ENCODE results near the gene GPI. TPM values are rescaled to one million over a fixed set of nuclear protein-coding genes. Genes with fewer than 3 reads are reported as not detected.

The GPI gene
- total RNA-seq, 2 experiments from 2014 or later, result 111 to 218 TPM

DNA sequence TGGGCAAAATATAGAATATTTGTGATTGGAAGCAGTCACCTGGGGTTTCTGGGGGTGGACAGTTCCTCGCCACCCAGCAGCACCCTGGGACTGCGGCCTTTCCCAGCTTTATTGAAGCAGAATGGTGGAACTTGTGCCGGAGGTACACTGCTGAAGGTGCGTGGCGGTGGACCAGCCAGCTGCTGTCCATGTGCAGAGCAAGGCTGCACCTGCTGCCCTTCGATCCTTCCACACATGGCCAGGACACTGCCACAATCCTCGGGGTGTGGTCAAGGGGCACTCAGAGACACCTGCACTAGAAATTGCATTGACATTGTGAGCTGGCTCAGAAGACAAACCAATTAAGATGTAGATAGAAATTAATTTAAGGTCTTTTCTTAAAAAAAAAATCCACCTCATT is 11.4 kb upstream of the GPI start:
- TF ChIP-seq, protein P1, sequence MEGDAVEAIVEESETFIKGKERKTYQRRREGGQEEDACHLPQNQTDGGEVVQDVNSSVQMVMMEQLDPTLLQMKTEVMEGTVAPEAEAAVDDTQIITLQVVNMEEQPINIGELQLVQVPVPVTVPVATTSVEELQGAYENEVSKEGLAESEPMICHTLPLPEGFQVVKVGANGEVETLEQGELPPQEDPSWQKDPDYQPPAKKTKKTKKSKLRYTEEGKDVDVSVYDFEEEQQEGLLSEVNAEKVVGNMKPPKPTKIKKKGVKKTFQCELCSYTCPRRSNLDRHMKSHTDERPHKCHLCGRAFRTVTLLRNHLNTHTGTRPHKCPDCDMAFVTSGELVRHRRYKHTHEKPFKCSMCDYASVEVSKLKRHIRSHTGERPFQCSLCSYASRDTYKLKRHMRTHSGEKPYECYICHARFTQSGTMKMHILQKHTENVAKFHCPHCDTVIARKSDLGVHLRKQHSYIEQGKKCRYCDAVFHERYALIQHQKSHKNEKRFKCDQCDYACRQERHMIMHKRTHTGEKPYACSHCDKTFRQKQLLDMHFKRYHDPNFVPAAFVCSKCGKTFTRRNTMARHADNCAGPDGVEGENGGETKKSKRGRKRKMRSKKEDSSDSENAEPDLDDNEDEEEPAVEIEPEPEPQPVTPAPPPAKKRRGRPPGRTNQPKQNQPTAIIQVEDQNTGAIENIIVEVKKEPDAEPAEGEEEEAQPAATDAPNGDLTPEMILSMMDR (conservative IDR thresholded peaks at IDR 0.05; ENCODE audit: low read length), result no peak
- TF ChIP-seq EZH2phosphoT487 (IDR thresholded peaks at IDR 0.05; ENCODE audit: borderline replicate concordance, low read depth, low read length), result no peak
- no TSS peak for BruUV-seq (replicated peaks)
- H3K9me3 ChIP-seq (ENCODE audit: low read length), result no peaks in the 10 kb centered on the region
- peaks cover 2% of the 10 kb centered on the region for H3K4me1 ChIP-seq (ENCODE audit: insufficient read depth, low read length, poor library complexity, severe bottlenecking)
- H3K9me2 ChIP-seq (ENCODE audit: insufficient read depth, low read length), result no peaks in the 10 kb centered on the region
- no peak overlapping the region for H3K4me3 ChIP-seq (ENCODE audit: low read depth, low read length, poor library complexity, severe bottlenecking)
- no peak overlapping the region for H3K4me2 ChIP-seq (ENCODE audit: low read length)
- no peak overlapping the region for H2AFZ ChIP-seq (ENCODE audit: low read length)
- POLR2A ChIA-PET, result interaction anchor here (0.5 to 0.8 kb wide), 2 partner anchors 58 to 1966 kb away, joined by 3 read pairs; no protein-coding TSS in a partner anchor
- no peak overlapping the region for H3K27ac ChIP-seq (ENCODE audit: low read depth, low read length, poor library complexity, severe bottlenecking)
- H3K79me2 ChIP-seq (ENCODE audit: insufficient read depth, low read depth, low read length), result no peaks in the 10 kb centered on the region
- no peaks in the 10 kb centered on the region for H4K20me1 ChIP-seq (ENCODE audit: insufficient read depth, low read length)
- DNase-seq (ENCODE audit: low spot score), result no peak
- CTCF ChIA-PET (ENCODE audit: unreplicated experiment), result no interaction called here
- intact Hi-C loops (cut with micrococcal nuclease; ENCODE audit: unreplicated experiment), result no loop called here
- H3K36me3 ChIP-seq (ENCODE audit: insufficient read depth, low read length), result peaks cover 30% of the 10 kb centered on the region

DNA sequence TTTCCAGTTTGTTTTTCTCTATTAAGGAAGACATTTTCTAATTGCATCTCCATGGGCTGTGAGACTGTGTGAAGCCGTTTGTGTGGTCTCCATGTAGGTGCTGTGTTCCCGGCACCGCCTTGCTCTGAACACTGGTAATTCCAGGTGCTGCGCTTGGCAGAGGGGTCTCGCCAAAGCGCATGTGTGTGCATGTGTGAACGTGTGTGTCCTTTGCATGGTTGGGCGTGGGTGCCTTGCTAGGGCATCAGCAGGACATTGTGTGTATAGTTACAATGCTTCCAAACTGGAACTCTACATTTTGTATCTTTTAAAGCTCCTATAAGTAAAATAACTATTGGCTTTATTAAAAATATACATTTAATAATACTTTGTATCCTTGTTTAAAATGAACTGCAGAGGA is 9.8 kb upstream of the GPI start:
- BruUV-seq (replicated peaks), result no TSS peak
- DNase-seq (ENCODE audit: low spot score), result no peak
- H3K27ac ChIP-seq (ENCODE audit: low read depth, low read length, poor library complexity, severe bottlenecking), result no peak overlapping the region
- H2AFZ ChIP-seq (ENCODE audit: low read length), result no peak overlapping the region
- no peaks in the 10 kb centered on the region for H4K20me1 ChIP-seq (ENCODE audit: insufficient read depth, low read length)
- intact Hi-C loops (cut with micrococcal nuclease; ENCODE audit: unreplicated experiment), result no loop called here
- TF ChIP-seq, protein P1 (conservative IDR thresholded peaks at IDR 0.05; ENCODE audit: low read length), result no peak
- TF ChIP-seq EZH2phosphoT487 (IDR thresholded peaks at IDR 0.05; ENCODE audit: borderline replicate concordance, low read depth, low read length), result no peak
- peaks cover 14% of the 10 kb centered on the region; the same call in 1 of the 2 replicates for H3K36me3 ChIP-seq (ENCODE audit: insufficient read depth, low read length)
- POLR2A ChIA-PET, result interaction anchor here (0.6 kb wide), 1 partner anchor 21 kb away, joined by 3 read pairs; no protein-coding TSS in a partner anchor
- H3K79me2 ChIP-seq (ENCODE audit: insufficient read depth, low read depth, low read length), result no peaks in the 10 kb centered on the region
- H3K4me2 ChIP-seq (ENCODE audit: low read length), result no peak overlapping the region
- peaks cover 12% of the 10 kb centered on the region for H3K4me1 ChIP-seq (ENCODE audit: insufficient read depth, low read length, poor library complexity, severe bottlenecking)
- CTCF ChIA-PET (ENCODE audit: unreplicated experiment), result no interaction called here
- no peaks in the 10 kb centered on the region for H3K9me2 ChIP-seq (ENCODE audit: insufficient read depth, low read length)
- no peak overlapping the region for H3K4me3 ChIP-seq (ENCODE audit: low read depth, low read length, poor library complexity, severe bottlenecking)
- H3K9me3 ChIP-seq (ENCODE audit: low read length), result no peaks in the 10 kb centered on the region

DNA sequence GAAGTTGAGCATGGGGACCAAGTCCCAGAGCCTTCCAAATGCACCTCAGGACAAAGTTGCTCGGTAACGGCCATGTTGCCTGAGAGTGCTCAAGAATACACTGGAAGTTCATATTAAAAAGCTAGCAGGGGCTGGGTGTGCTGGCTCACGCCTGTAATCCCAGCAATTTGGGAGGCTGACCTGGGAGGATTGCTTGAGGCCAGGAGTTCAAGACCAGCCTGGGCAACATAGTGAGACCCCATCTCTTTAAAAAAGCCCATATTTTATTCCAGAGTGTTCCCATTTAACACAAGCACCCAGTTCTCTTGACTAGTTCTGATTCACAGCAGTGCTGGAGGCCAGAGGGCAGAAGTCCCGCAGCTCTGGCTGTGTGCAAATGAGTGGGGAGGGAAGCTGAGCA is 8.1 kb upstream of the GPI start:
- TF ChIP-seq, protein P1 (conservative IDR thresholded peaks at IDR 0.05; ENCODE audit: low read length), result no peak
- TF ChIP-seq EZH2phosphoT487 (IDR thresholded peaks at IDR 0.05; ENCODE audit: borderline replicate concordance, low read depth, low read length), result no peak
- Histone ChIP-seq H3K4me3 (ENCODE audit: low read depth, low read length, poor library complexity, severe bottlenecking) (no peak overlapping the region), H3K36me3 (ENCODE audit: insufficient read depth, low read length) (peaks cover 12% of the 10 kb centered on the region; the same call in 1 of the 2 replicates), H2AFZ (ENCODE audit: low read length) (no peak overlapping the region), H3K9me3 (ENCODE audit: low read length) (no peaks in the 10 kb centered on the region), H3K27ac (ENCODE audit: low read depth, low read length, poor library complexity, severe bottlenecking) (no peak overlapping the region), H4K20me1 (ENCODE audit: insufficient read depth, low read length) (no peaks in the 10 kb centered on the region), H3K4me1 (ENCODE audit: insufficient read depth, low read length, poor library complexity, severe bottlenecking) (peaks cover 12% of the 10 kb centered on the region), H3K79me2 (ENCODE audit: insufficient read depth, low read depth, low read length) (no peaks in the 10 kb centered on the region), H3K4me2 (ENCODE audit: low read length) (no peak overlapping the region), H3K9me2 (ENCODE audit: insufficient read depth, low read length) (no peaks in the 10 kb centered on the region)
- POLR2A ChIA-PET, result no interaction called here
- CTCF ChIA-PET (ENCODE audit: unreplicated experiment), result no interaction called here
- intact Hi-C loops (cut with micrococcal nuclease; ENCODE audit: unreplicated experiment), result no loop called here
- no peak for DNase-seq (ENCODE audit: low spot score)
- BruUV-seq (replicated peaks), result no TSS peak

Data from OCI-LY7 (cell line).